Glutamatergic neuron (in vitro differentiated cells): ENCODE measurements around the gene TIMP1. TPM values are rescaled to one million over a fixed set of nuclear protein-coding genes. Genes with fewer than 3 reads are reported as not detected.

Experiments
- DNase-seq: peaks from one replicate; pipeline ENCODE4 v3.0.0; 2022
- H3K27ac Mint-ChIP-seq: one replicate; pipeline ENCODE4 v1.8.0; 2020; ENCODE audit warnings: mild to moderate bottlenecking, mixed read lengths, inconsistent platforms; ENCODE audit not compliant: unreplicated experiment
- H3K27me3 Mint-ChIP-seq: one replicate; pipeline ENCODE4 v1.8.0; 2020; ENCODE audit warnings: mild to moderate bottlenecking, moderate library complexity, mixed read lengths, inconsistent platforms; ENCODE audit not compliant: unreplicated experiment
- H3K36me3 Mint-ChIP-seq: one replicate; pipeline ENCODE4 v1.8.0; 2020; ENCODE audit warnings: mild to moderate bottlenecking, mixed read lengths, inconsistent platforms; ENCODE audit not compliant: unreplicated experiment
- H3K4me1 Mint-ChIP-seq: one replicate; pipeline ENCODE4 v1.8.0; 2020; ENCODE audit warnings: mild to moderate bottlenecking, low read depth, mixed read lengths, inconsistent platforms; ENCODE audit not compliant: unreplicated experiment
- H3K4me3 Mint-ChIP-seq: one replicate; pipeline ENCODE4 v1.8.0; 2020; ENCODE audit warnings: mild to moderate bottlenecking, mixed read lengths, inconsistent platforms; ENCODE audit not compliant: unreplicated experiment
- H3K9me3 Mint-ChIP-seq: one replicate; pipeline ENCODE4 v1.8.0; 2020; ENCODE audit warnings: mild to moderate bottlenecking, moderate library complexity, mixed read lengths, inconsistent platforms; ENCODE audit not compliant: unreplicated experiment
- CTCF ChIP-seq: fragments of 200-600 bp; sonication (generic); IDR thresholded peaks from one replicate; pipeline ENCODE4 v1.5.0; 2021; ENCODE audit not compliant: partially characterized antibody, unreplicated experiment
- total RNA-seq: library from RNA; stranded (reverse); fragmentation: NEBNext Ultra II Directional; extraction: Animal tissue kit (Norgen Biotek cat#: 25700); gene quantifications from one replicate; pipeline ENCODE4 v1.2.1, GENCODE V29; 2021; ENCODE audit not compliant: unreplicated experiment

TIMP1 gene
- total RNA-seq, 1 donor from 2014 or later: 5.9 TPM

DNA sequence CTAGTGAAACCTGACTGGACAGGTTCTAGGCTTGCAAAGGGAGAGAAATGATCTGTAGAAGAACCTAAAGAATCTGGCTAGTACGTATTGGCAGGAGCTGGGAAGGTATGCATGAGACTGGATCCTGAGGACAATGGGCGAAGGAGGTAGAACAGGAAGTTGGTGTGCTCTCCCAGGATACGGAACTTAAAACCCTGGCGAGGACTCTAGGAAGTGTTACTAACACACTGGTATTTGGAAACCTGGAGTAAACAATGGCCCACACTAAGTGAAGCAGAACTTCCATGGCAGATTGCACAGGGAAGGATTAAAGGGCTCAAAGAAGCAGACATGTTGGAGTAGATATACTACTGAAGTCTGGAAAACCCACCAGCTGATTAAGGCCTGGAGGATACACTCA is 28.3 kb downstream of the TIMP1 start:
- Mint-ChIP-seq H3K4me1 (no peaks in the 10 kb centered on the region), H3K36me3 (no peaks in the 10 kb centered on the region), H3K27ac (no peak overlapping the region), H3K4me3 (no peak overlapping the region), H3K27me3 (no peaks in the 10 kb centered on the region), H3K9me3 (peaks cover 1% of the 10 kb centered on the region)
- no peak for TF ChIP-seq CTCF
- DNase-seq: no peak

DNA sequence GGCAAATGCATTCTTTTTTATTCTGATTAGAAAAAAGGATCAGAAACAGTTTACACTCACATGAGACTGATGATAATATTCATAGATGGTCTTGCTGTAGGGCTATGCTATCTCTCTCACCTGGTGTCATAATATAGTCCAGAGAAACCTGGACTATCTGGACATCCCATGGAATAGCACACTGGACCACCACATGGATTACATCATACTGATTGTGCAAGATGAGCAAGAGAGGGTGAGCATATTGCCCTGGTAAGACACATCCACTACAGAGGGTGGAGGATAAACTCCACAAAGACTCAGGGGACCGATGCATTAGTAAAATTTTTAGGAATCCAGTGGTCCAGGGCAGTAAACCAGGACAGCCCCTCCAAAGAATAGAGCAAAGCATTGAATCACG is 29.3 kb downstream of the TIMP1 start:
- Mint-ChIP-seq H3K4me3 (no peak overlapping the region), H3K27me3 (no peaks in the 10 kb centered on the region), H3K9me3 (peaks cover 1% of the 10 kb centered on the region), H3K27ac (no peak overlapping the region), H3K36me3 (no peaks in the 10 kb centered on the region), H3K4me1 (no peaks in the 10 kb centered on the region)
- DNase-seq: no peak
- TF ChIP-seq CTCF: no peak

DNA sequence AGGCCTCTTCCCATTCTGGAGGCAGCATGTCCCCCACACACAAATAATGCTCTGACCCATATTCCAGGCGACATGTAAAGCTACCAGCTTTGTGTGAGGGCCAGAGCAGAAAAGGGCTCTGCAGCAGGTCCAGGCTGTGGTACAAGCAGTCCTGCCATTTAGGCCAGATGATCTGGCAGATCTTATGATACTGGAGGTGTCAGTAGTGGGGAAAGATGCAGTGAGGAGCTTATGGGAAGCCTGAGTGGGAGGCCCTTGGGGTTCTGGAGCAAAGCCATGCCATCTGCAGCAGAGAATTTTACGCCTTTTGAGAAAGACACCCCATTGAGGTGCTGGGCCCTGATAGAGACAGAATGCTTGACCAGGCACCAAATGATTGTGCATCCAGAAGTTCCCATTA is 29.7 kb downstream of the TIMP1 start:
- Mint-ChIP-seq H3K36me3 (no peaks in the 10 kb centered on the region), H3K4me3 (no peak overlapping the region), H3K4me1 (no peaks in the 10 kb centered on the region), H3K27me3 (no peaks in the 10 kb centered on the region), H3K9me3 (peaks cover 1% of the 10 kb centered on the region), H3K27ac (no peak overlapping the region)
- no peak for DNase-seq
- TF ChIP-seq CTCF: no peak

DNA sequence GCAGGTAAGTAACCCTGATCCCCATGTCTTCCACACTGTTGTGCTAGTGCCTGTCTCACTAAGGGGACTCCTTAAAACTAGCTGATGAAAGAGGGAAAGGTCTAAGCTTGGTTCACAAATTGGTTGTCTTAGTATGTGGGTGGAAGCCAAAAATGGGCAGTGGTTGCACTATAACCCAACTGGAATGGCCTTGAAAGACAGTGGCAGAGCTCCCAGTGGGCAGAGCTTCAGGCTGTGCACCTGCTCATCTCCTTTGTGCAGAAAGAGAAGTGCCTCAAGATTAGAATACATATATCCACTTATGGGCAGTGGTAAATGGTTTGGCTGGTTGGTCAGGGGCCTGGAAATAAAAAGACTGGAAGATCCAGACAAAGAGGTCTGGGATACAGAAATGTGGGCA is 30.2 kb downstream of the TIMP1 start:
- no peak for TF ChIP-seq CTCF
- DNase-seq: no peak
- H3K27me3 Mint-ChIP-seq: no peaks in the 10 kb centered on the region
- peaks cover 1% of the 10 kb centered on the region for H3K9me3 Mint-ChIP-seq
- no peaks in the 10 kb centered on the region for H3K36me3 Mint-ChIP-seq
- no peak overlapping the region for H3K27ac Mint-ChIP-seq
- H3K4me1 Mint-ChIP-seq: peaks cover 1% of the 10 kb centered on the region
- H3K4me3 Mint-ChIP-seq: no peak overlapping the region

GRCh38 chrX:47613082-47613481 is 30.8 kb downstream of the TIMP1 start:
- no peak overlapping the region for H3K4me3 Mint-ChIP-seq
- H3K4me1 Mint-ChIP-seq: peaks cover 7% of the 10 kb centered on the region
- H3K27ac Mint-ChIP-seq: no peak overlapping the region
- H3K36me3 Mint-ChIP-seq: no peaks in the 10 kb centered on the region
- no peak for DNase-seq
- peaks cover 1% of the 10 kb centered on the region for H3K9me3 Mint-ChIP-seq
- TF ChIP-seq CTCF: no peak
- H3K27me3 Mint-ChIP-seq: peaks cover 1% of the 10 kb centered on the region
